HCT116 (cell line): Measurements from ENCODE around the gene STK38L. TPM values are rescaled to one million over a fixed set of nuclear protein-coding genes. Genes with fewer than 3 reads are reported as not detected.

Experiments used
- ATAC-seq: fragments of 200-7000 bp; cut with Tn5 transposase; 2 replicates; pipeline ENCODE4 v1.9.1; 2020; ENCODE audit warnings: mild to moderate bottlenecking, moderate library complexity
- BruUV-seq: library from RNA; stranded (reverse); fragments of 400-500 nt; replicated peaks from 2 replicates; lab custom pipeline; 2021; lab: Mats Ljungman, UMichigan
- CTCF ChIA-PET: fragments of 300-600 bp; sonication (Branson Sonifier 250); formaldehyde crosslinking; loops from one replicate; lab custom pipeline; 2021; ENCODE audit warnings: antibody characterized with exemption; lab: Charles Lee
- POLR2A ChIA-PET: fragments of 300-600, 350-600 bp; sonication (Branson Sonifier 250); formaldehyde crosslinking; loops from one replicate; lab custom pipeline; 2021; ENCODE audit warnings: antibody characterized with exemption; lab: Charles Lee
- RAD21 ChIA-PET, 2 experiments: fragments of 300-600 bp; sonication (Branson Sonifier 250); formaldehyde crosslinking; loops; one replicate each; lab custom pipeline; 2023; ENCODE audit warnings: low total read pairs in 2 of 2; ENCODE audit not compliant: uncharacterized antibody in 2 of 2, unreplicated experiment in 2 of 2, low non-redundant PET in 1 of 2; lab: Charles Lee
- DNase-seq: peaks from one replicate; pipeline ENCODE4 v3.0.0-alpha.2; 2010; ENCODE audit warnings: low read depth, low spot score
- H2AFZ ChIP-seq: fragments of 200-600 bp; shearing (Covaris generic), sonication (generic); 2 replicates; pipeline ENCODE4 v1.6.1; 2017; ENCODE audit warnings: low read depth, mixed run types, mixed read lengths, antibody characterized with exemption, low read length; ENCODE audit not compliant: poor library complexity, severe bottlenecking
- H3K27ac ChIP-seq: 2 replicates; pipeline ENCODE4 v1.5.1; 2012; ENCODE audit warnings: low read depth, low read length
- H3K27me3 ChIP-seq: fragments of 200-600 bp; sonication (generic); 2 replicates; pipeline ENCODE4 v1.6.1; 2016; ENCODE audit warnings: mixed run types, low read length, mixed read lengths; ENCODE audit not compliant: insufficient read depth
- H3K36me3 ChIP-seq, 2 experiments: fragments of 200-500 bp in 1 of 2; fragments of 200-600 bp in 1 of 2; sonication (Bioruptor generic) in 1 of 2; sonication (generic) in 1 of 2; 2 replicates each; pipeline versions ENCODE4 v1.5.1 to v1.6.1; 2014 to 2016; ENCODE audit warnings: low read length in 2 of 2, inconsistent platforms in 1 of 2, mixed read lengths in 1 of 2, mixed run types in 1 of 2; ENCODE audit not compliant: insufficient read depth in 2 of 2, control insufficient read depth in 1 of 2
- H3K4me1 ChIP-seq, 2 experiments: fragments of 200-600 bp in 1 of 2; sonication (generic) in 1 of 2; 2 replicates each; pipeline versions ENCODE4 v1.5.1 to v1.6.1; 2012 to 2017; ENCODE audit warnings: low read length in 2 of 2, inconsistent platforms in 1 of 2, mild to moderate bottlenecking in 1 of 2, mixed read lengths in 1 of 2, mixed run types in 1 of 2, moderate library complexity in 1 of 2; ENCODE audit not compliant: insufficient read depth in 2 of 2, control insufficient read depth in 1 of 2
- H3K4me2 ChIP-seq: fragments of 200-600 bp; sonication (generic); 2 replicates; pipeline ENCODE4 v1.6.1; 2017; ENCODE audit warnings: mixed run types, low read length, mixed read lengths
- H3K4me3 ChIP-seq, 2 experiments: fragments of 200-600 bp in 1 of 2; sonication (generic) in 1 of 2; replicated peaks in 1 of 2; 2 replicates each; pipeline ENCODE4 v1.5.1; 2011 to 2016; ENCODE audit warnings: low read length in 2 of 2, control low read depth in 1 of 2, low read depth in 1 of 2, mild to moderate bottlenecking in 1 of 2, mixed read lengths in 1 of 2, mixed run types in 1 of 2
- H3K79me2 ChIP-seq: fragments of 200-600 bp; sonication (generic); 2 replicates; pipeline ENCODE4 v1.6.1; 2017; ENCODE audit warnings: mild to moderate bottlenecking, mixed run types, low read length, moderate library complexity, mixed read lengths; ENCODE audit not compliant: insufficient read depth
- H3K9ac ChIP-seq: fragments of 200-600 bp; sonication (generic); 2 replicates; pipeline ENCODE4 v1.6.1; 2016; ENCODE audit warnings: low read length, mixed read lengths
- H3K9me2 ChIP-seq: fragments of 200-600 bp; sonication (generic), shearing (Covaris generic); 2 replicates; pipeline ENCODE4 v1.6.1; 2017; ENCODE audit warnings: mixed run types, mild to moderate bottlenecking, moderate library complexity; ENCODE audit not compliant: insufficient read depth
- H3K9me3 ChIP-seq, 2 experiments: fragments of 200-500 bp in 1 of 2; fragments of 200-600 bp in 1 of 2; sonication (Bioruptor generic) in 1 of 2; sonication (generic) in 1 of 2; 2 replicates each; pipeline ENCODE4 v1.6.1; 2014 to 2017; ENCODE audit warnings: low read length in 2 of 2, mixed read lengths in 2 of 2, inconsistent platforms in 1 of 2, low read depth in 1 of 2, mild to moderate bottlenecking in 1 of 2, mixed run types in 1 of 2, moderate library complexity in 1 of 2; ENCODE audit not compliant: control insufficient read depth in 1 of 2, insufficient read depth in 1 of 2
- H4K20me1 ChIP-seq: fragments of 200-600 bp; sonication (generic), shearing (Covaris generic); 2 replicates; pipeline ENCODE4 v1.6.1; 2017; ENCODE audit warnings: mixed run types, mild to moderate bottlenecking, moderate library complexity; ENCODE audit not compliant: insufficient read depth
- EGR1 ChIP-seq: IDR thresholded peaks from 2 replicates; pipeline ENCODE4 v1.6.1; 2012; ENCODE audit warnings: low read depth
- REST ChIP-seq: IDR thresholded peaks from 2 replicates; pipeline ENCODE4 v1.6.1; 2012; ENCODE audit warnings: low read depth
- SIN3A ChIP-seq: IDR thresholded peaks from 2 replicates; pipeline ENCODE4 v1.6.1; 2012; ENCODE audit warnings: low read depth
- SP1 ChIP-seq: IDR thresholded peaks from 2 replicates; pipeline ENCODE4 v1.6.1; 2012; ENCODE audit warnings: low read depth
- TCF7L2 ChIP-seq: IDR thresholded peaks from 2 replicates; pipeline ENCODE4 v1.7.0; 2011; ENCODE audit warnings: borderline replicate concordance, inconsistent platforms; ENCODE audit not compliant: insufficient read depth, insufficient read length; ENCODE audit errors: extremely low read depth
- ZFX ChIP-seq: fragments of 450-650 bp; IDR thresholded peaks from 2 replicates; pipeline ENCODE4 v1.6.1; 2017
- intact Hi-C: fragments of 100-400 bp; cut with micrococcal nuclease; formaldehyde crosslinking; loops from 2 replicates; pipeline ENCODE4 v1.10.0; 2022
- total RNA-seq: library from RNA; stranded (reverse); gene quantifications from one replicate; pipeline ENCODE4 v1.2.1, GENCODE V29; 2021; ENCODE audit not compliant: unreplicated experiment

STK38L gene
- total RNA-seq, 1 experiment from 2014 or later: 23.9 TPM

- Histone ChIP-seq H3K36me3 (no peaks in the 10 kb centered on the region), H3K4me2 (no peak overlapping the region), H4K20me1 (no peaks in the 10 kb centered on the region), H3K4me1 (no peaks in the 10 kb centered on the region), H3K9me2 (no peaks in the 10 kb centered on the region), H2AFZ (no peak overlapping the region), H3K27ac (no peak overlapping the region), H3K79me2 (no peaks in the 10 kb centered on the region), H3K9ac (no peak overlapping the region), H3K27me3 (no peaks in the 10 kb centered on the region), H3K9me3 (no peaks in the 10 kb centered on the region), H3K4me3 (no peak overlapping the region)
- RAD21 ChIA-PET: no interaction called here
- BruUV-seq: no TSS peak
- intact Hi-C loops: no loop called here
- CTCF ChIA-PET: no interaction called here
- ATAC-seq (no peak), DNase-seq (no peak)
- POLR2A ChIA-PET: no interaction called here
- no peak for TF ChIP-seq TCF7L2
- no peak for TF ChIP-seq EGR1
- TF ChIP-seq SIN3A: no peak
- TF ChIP-seq SP1: no peak
- TF ChIP-seq ZFX: no peak
- no peak for TF ChIP-seq REST
Measured at GRCh38 chr12:27213304-27213703, 30.8 kb upstream of the STK38L start.
